Activated T-cell treated with anti-CD3 and anti-CD28 coated beads, Interleukin-2, amount 50 U/mL, for 4 hours (primary cell): ENCODE measurements around the gene RGR. TPM values are rescaled to one million over a fixed set of nuclear protein-coding genes. Genes with fewer than 3 reads are reported as not detected.

Experiments
- total RNA-seq, 3 donors: library from RNA; stranded (reverse); gene quantifications; one replicate each; pipeline ENCODE4 v1.2.1, GENCODE V29; 2021

The RGR gene
- total RNA-seq, 3 donors from 2014 or later = not detected

Other genes with a start within 250 kb of the RGR start
- gene GHITM, start 105.5 kb upstream of the RGR start, total RNA-seq = 100 to 1,000 TPM; 206 to 234 (median 220) TPM
- not detected for gene GPR15LG, start 71.3 kb upstream of the RGR start, total RNA-seq
- gene CDHR1, start 50.5 kb upstream of the RGR start, total RNA-seq = 1 to 10 TPM in 1 of 3 donors, under 1 TPM in 2; 0.22 to 1.3 (median 0.28) TPM
- gene LRIT2, start 19.5 kb upstream of the RGR start, total RNA-seq = not detected
- not detected for gene LRIT1, start 3.5 kb upstream of the RGR start, total RNA-seq
- gene CCSER2, start 83.5 kb downstream of the RGR start, total RNA-seq = 10 to 100 TPM; 37.1 to 42.0 (median 40.9) TPM